ENCODE results near the gene REV3L. TPM values are rescaled to one million over a fixed set of nuclear protein-coding genes. Genes with fewer than 3 reads are reported as not detected.

The REV3L gene
- total and polyA plus RNA-seq, 5 donors = 8.2 to 30.1 (median 26.7) TPM

DNA sequence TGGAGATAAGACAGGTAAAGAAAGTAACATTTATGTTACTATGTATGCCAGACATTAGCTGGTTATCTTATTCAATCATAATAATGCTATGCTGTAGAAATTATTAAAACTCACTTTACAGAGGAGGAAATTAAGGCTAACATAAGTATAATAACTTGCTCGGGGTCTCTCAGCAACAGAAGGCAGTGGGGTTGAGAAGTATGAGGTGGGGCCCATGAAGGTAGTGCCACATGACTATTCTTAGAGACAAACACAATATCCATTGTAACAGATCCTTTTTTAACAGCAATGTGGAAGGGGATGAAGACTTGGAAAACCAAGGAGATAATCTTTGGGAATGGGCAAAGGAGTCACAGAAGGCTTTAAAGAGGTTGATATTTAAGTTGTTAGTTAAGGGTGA lies 11.5 kb downstream of the REV3L start:
- no peaks in the 10 kb centered on the region for H3K4me1 ChIP-seq (ENCODE audit: control insufficient read depth, insufficient read depth, low read length)
- H3K4me3 ChIP-seq (ENCODE audit: low read length) = no peak overlapping the region
- no peak overlapping the region for H3K27ac ChIP-seq (ENCODE audit: low read length)
- DNase-seq (no peak), ATAC-seq (no peak)
- intact Hi-C loops (cut with DNase I) = loop anchor here in 1 of 4 donors (10.0 kb wide), 1 partner anchor 107 kb away; no protein-coding TSS in a partner anchor
- no peaks in the 10 kb centered on the region for H3K9me3 ChIP-seq (ENCODE audit: control insufficient read depth, low read length)
- WGBS = 95% methylated on average over 1 of the region's 1 CpG
- H3K27me3 ChIP-seq (ENCODE audit: control insufficient read depth, insufficient read depth) = no peaks in the 10 kb centered on the region

GRCh38 chr6:111470991-111471390 lies 12.0 kb downstream of the REV3L start:
- H3K27me3 ChIP-seq (ENCODE audit: control insufficient read depth, insufficient read depth) = no peaks in the 10 kb centered on the region
- intact Hi-C loops (cut with DNase I) = loop anchor here in 1 of 4 donors (10.0 kb wide), 1 partner anchor 106 kb away; no protein-coding TSS in a partner anchor
- H3K4me1 ChIP-seq (ENCODE audit: control insufficient read depth, insufficient read depth, low read length) = no peaks in the 10 kb centered on the region
- no peak overlapping the region for H3K4me3 ChIP-seq (ENCODE audit: low read length)
- no peak for ATAC-seq
- no peak for DNase-seq
- H3K27ac ChIP-seq (ENCODE audit: low read length) = no peak overlapping the region
- WGBS = 93% methylated on average over 2 of the region's 2 CpGs
- H3K9me3 ChIP-seq (ENCODE audit: control insufficient read depth, low read length) = no peaks in the 10 kb centered on the region

DNA sequence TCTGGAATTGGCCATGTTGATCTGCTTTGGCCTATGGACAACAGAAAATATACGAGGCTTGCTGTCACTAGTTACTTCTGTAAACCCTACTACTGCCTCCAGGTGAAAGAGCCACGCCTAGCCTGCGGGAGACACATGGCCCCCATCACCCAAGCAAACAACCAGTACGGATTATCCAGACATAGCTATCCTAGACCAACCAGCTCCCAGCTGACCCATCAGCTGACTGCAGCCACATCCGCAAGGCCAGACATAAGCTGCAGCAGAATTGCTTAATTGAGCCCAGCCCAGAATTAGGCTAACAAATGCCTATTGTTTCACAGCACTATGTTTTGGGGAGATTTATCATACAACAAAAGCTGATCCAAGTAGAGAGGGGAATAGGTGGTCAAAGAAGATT lies 13.5 kb downstream of the REV3L start:
- 94% methylated on average over 5 of the region's 5 CpGs for WGBS
- H3K4me1 ChIP-seq (ENCODE audit: control insufficient read depth, insufficient read depth, low read length) = no peaks in the 10 kb centered on the region
- intact Hi-C loops (cut with DNase I) = no loop called here

GRCh38 chr6:111468329-111469012 lies 14.5 kb downstream of the REV3L start:
- ATAC-seq (no peak), DNase-seq (no peak)
- no peak overlapping the region for H3K4me3 ChIP-seq (ENCODE audit: low read length)
- no peaks in the 10 kb centered on the region for H3K4me1 ChIP-seq (ENCODE audit: control insufficient read depth, insufficient read depth, low read length)
- no peaks in the 10 kb centered on the region for H3K9me3 ChIP-seq (ENCODE audit: control insufficient read depth, low read length)
- H3K27ac ChIP-seq (ENCODE audit: low read length) = no peak overlapping the region
- no peaks in the 10 kb centered on the region for H3K27me3 ChIP-seq (ENCODE audit: control insufficient read depth, insufficient read depth)
- 86% methylated on average over 5 of the region's 5 CpGs for WGBS
- intact Hi-C loops (cut with DNase I) = no loop called here

More for the DNA sequence above, 13.5 kb downstream of the REV3L start:
- H3K9me3 ChIP-seq (ENCODE audit: control insufficient read depth, low read length) = no peaks in the 10 kb centered on the region
- ATAC-seq = no peak
- H3K27ac ChIP-seq (ENCODE audit: low read length) = no peak overlapping the region
- no peaks in the 10 kb centered on the region for H3K27me3 ChIP-seq (ENCODE audit: control insufficient read depth, insufficient read depth)
- no peak for DNase-seq
- H3K4me3 ChIP-seq (ENCODE audit: low read length) = no peak overlapping the region

GRCh38 chr6:111464184-111464583 lies 18.8 kb downstream of the REV3L start:
- no peaks in the 10 kb centered on the region for H3K27me3 ChIP-seq (ENCODE audit: control insufficient read depth, insufficient read depth)
- H3K4me1 ChIP-seq (ENCODE audit: control insufficient read depth, insufficient read depth, low read length) = peaks cover 4% of the 10 kb centered on the region
- DNase-seq (no peak), ATAC-seq (no peak)
- H3K27ac ChIP-seq (ENCODE audit: low read length) = no peak overlapping the region
- 41% methylated on average over 1 of the region's 1 CpG for WGBS
- no peaks in the 10 kb centered on the region for H3K9me3 ChIP-seq (ENCODE audit: control insufficient read depth, low read length)
- H3K4me3 ChIP-seq (ENCODE audit: low read length) = no peak overlapping the region
- intact Hi-C loops (cut with DNase I) = no loop called here

DNA sequence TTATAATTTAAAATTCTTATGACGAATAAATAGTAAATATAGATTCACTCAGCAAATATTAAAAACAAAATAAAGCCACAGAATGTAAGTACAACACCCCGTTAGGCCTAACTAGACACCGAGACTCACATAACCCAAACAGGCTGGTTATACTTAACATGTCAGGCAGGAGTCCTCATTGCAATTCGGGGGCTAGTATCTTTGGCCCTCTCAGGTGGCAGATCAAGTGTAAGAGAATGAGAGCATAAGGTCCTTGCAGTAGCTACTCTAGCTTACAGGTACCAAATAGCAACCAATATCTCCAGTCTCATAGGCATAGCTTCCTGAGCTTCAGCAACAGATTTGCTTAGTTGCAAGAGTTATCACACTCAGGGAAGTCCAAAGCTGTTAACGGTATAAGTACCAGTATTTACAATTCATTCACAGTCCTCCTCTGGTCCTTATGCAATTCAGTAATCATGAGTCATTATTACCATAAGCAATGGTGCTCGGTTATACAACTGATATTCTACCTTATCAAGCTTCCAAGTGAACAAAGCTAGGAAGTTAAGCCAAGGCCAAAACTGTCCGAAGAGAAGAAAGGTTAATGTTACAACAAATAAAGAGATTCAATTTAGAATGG lies 20.1 kb downstream of the REV3L start:
- H3K4me3 ChIP-seq (ENCODE audit: low read length) = no peak overlapping the region
- no peaks in the 10 kb centered on the region for H3K9me3 ChIP-seq (ENCODE audit: control insufficient read depth, low read length)
- intact Hi-C loops (cut with DNase I) = no loop called here
- H3K27me3 ChIP-seq (ENCODE audit: control insufficient read depth, insufficient read depth) = no peaks in the 10 kb centered on the region
- H3K27ac ChIP-seq (ENCODE audit: low read length) = peak overlapping the region; percentile 92
- ATAC-seq = peak; percentile 84 to 97
- peaks cover 4% of the 10 kb centered on the region for H3K4me1 ChIP-seq (ENCODE audit: control insufficient read depth, insufficient read depth, low read length)
- 60% methylated on average over 7 of the region's 7 CpGs for WGBS
- DNase-seq = no peak

DNA sequence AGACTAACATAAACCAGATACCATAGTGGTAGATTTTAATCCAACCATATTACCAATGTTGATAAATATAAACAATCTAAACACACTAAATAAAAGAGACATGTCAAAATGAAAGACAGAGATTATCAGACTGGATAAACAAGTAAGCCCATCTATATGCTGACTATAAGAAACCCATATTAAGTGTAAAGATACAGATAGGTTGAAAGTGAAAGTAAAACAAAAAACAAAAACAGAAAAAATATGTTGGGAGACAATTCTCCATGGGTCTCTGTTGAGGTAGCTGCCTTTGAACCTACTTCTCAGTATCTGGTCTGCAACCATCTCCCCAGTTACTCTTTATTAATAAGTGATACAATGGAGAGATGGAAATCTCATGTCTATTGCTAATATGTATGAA lies 21.2 kb downstream of the REV3L start:
- DNase-seq = no peak
- intact Hi-C loops (cut with DNase I) = no loop called here
- H3K27me3 ChIP-seq (ENCODE audit: control insufficient read depth, insufficient read depth) = no peaks in the 10 kb centered on the region
- no peak for ATAC-seq
- H3K27ac ChIP-seq (ENCODE audit: low read length) = no peak overlapping the region
- no peak overlapping the region for H3K4me3 ChIP-seq (ENCODE audit: low read length)
- H3K4me1 ChIP-seq (ENCODE audit: control insufficient read depth, insufficient read depth, low read length) = peaks cover 4% of the 10 kb centered on the region
- no peaks in the 10 kb centered on the region for H3K9me3 ChIP-seq (ENCODE audit: control insufficient read depth, low read length)

GRCh38 chr6:111458670-111459232 lies 24.3 kb downstream of the REV3L start:
- Histone ChIP-seq H3K4me1 (ENCODE audit: control insufficient read depth, insufficient read depth, low read length) (peaks cover 5% of the 10 kb centered on the region), H3K4me3 (ENCODE audit: low read length) (no peak overlapping the region), H3K27me3 (ENCODE audit: control insufficient read depth, insufficient read depth) (no peaks in the 10 kb centered on the region), H3K27ac (ENCODE audit: low read length) (no peak overlapping the region), H3K9me3 (ENCODE audit: control insufficient read depth, low read length) (no peaks in the 10 kb centered on the region)
- intact Hi-C loops (cut with DNase I) = no loop called here
- DNase-seq = no peak
- no peak for ATAC-seq

DNA sequence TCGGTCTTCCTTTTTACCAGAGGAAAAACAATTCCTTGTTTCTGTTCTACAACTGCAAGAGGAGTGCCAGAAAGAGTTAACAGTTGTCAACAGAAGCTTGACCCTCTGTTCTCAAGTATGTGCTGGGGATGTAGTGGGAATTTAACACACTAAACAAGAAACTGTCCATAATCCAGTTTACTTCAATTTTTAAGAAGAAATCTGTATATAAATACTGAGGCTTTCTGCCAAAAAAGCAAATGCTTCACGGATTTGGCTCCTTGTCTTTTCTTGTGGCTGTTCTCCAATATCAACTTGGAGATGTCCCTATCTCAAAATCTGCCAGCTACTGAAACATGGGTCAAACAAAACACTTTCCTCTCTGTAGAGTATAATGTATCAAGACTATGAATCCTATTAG lies 26.8 kb downstream of the REV3L start:
- DNase-seq = no peak
- no peak for ATAC-seq
- H3K9me3 ChIP-seq (ENCODE audit: control insufficient read depth, low read length) = no peaks in the 10 kb centered on the region
- intact Hi-C loops (cut with DNase I) = no loop called here
- peaks cover 1% of the 10 kb centered on the region for H3K4me1 ChIP-seq (ENCODE audit: control insufficient read depth, insufficient read depth, low read length)
- WGBS = 25% methylated on average over 2 of the region's 2 CpGs
- H3K4me3 ChIP-seq (ENCODE audit: low read length) = no peak overlapping the region
- H3K27me3 ChIP-seq (ENCODE audit: control insufficient read depth, insufficient read depth) = no peaks in the 10 kb centered on the region
- H3K27ac ChIP-seq (ENCODE audit: low read length) = no peak overlapping the region

- WGBS = 71% methylated on average over 2 of the region's 2 CpGs
- intact Hi-C loops (cut with DNase I) = no loop called here
- no peak for DNase-seq
Measured at GRCh38 chr6:111450636-111451035, 32.4 kb downstream of the REV3L start.

DNA sequence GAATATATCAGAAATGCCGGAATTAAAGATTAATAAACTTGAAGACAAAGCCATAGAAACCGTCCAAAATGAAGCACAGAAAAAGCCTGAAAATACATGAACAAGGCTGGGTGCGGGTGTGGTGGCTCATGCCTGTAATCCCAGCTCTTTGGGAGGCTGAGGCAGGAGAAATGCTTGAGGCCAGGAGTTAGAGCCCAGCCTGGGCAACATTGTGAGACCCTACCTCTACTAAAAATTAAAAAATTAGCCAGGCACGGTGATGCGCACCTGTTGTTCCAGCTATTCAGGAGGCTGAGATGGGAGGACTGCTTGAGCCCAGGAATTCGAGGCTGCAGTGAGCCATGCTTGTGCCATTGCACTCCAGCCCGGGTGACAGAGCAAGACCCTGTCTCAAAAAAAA lies 32.9 kb downstream of the REV3L start:
- Histone ChIP-seq H3K4me3 (ENCODE audit: low read length) (no peak overlapping the region), H3K4me1 (ENCODE audit: control insufficient read depth, insufficient read depth, low read length) (peaks cover 3% of the 10 kb centered on the region), H3K27ac (ENCODE audit: low read length) (no peak overlapping the region), H3K27me3 (ENCODE audit: control insufficient read depth, insufficient read depth) (no peaks in the 10 kb centered on the region), H3K9me3 (ENCODE audit: control insufficient read depth, low read length) (no peaks in the 10 kb centered on the region)
- DNase-seq = peak in 1 of 3 donors; percentile 40
- 97% methylated on average over 7 of the region's 7 CpGs for WGBS
- intact Hi-C loops (cut with DNase I) = no loop called here
- ATAC-seq = no peak

More at GRCh38 chr6:111450636-111451035, 32.4 kb downstream of the REV3L start:
- Histone ChIP-seq H3K4me1 (ENCODE audit: control insufficient read depth, insufficient read depth, low read length) (peaks cover 4% of the 10 kb centered on the region), H3K4me3 (ENCODE audit: low read length) (no peak overlapping the region), H3K27me3 (ENCODE audit: control insufficient read depth, insufficient read depth) (no peaks in the 10 kb centered on the region), H3K27ac (ENCODE audit: low read length) (no peak overlapping the region), H3K9me3 (ENCODE audit: control insufficient read depth, low read length) (no peaks in the 10 kb centered on the region)
- ATAC-seq = no peak

Measured in right cardiac atrium (tissue), 5 donors.